C4-2B (cell line): Measurements from ENCODE around the gene APP.

ENCODE experiments used
- CTCF ChIP-seq: fragments of 450-650 bp; conservative IDR thresholded peaks from 2 replicates; pipeline ENCODE4 v1.5.1; 2017; ENCODE audit warnings: mild to moderate bottlenecking
- ZFX ChIP-seq: fragments of 450-650 bp; IDR thresholded peaks from 2 replicates; pipeline ENCODE4 v1.6.1; 2017

GRCh38 chr21:25913479-25913878 is 257.1 kb downstream of the APP start:
- no peak for TF ChIP-seq CTCF
- no peak for TF ChIP-seq ZFX
